Breast epithelium (tissue), 4 donors: ENCODE results near the gene GPBP1L1. TPM values are rescaled to one million over a fixed set of nuclear protein-coding genes. Genes with fewer than 3 reads are reported as not detected.
A peak's percentile ranks its signal among the peaks of the same experiment; 100 is the strongest.

Experiments used
- DNase-seq, 2 donors: peaks; one replicate each; pipeline ENCODE4 v3.0.0-alpha.2; 2019; ENCODE audit warnings: low spot score in 2 of 2
- H3K27ac ChIP-seq, 2 donors: fragments of 200-600 bp; sonication (generic) in 1 of 2; one replicate each; pipeline ENCODE4 v1.5.1; 2016 to 2019; ENCODE audit warnings: mild to moderate bottlenecking in 1 of 2
- H3K27me3 ChIP-seq, 2 donors: fragments of 200-600 bp; sonication (generic) in 1 of 2; one replicate each; pipeline versions ENCODE4 v1.5.1 to v1.6.0; 2017 to 2019; ENCODE audit warnings: control low read depth in 1 of 2, mild to moderate bottlenecking in 1 of 2
- H3K36me3 ChIP-seq: fragments of 200-600 bp; one replicate; pipeline ENCODE4 v1.5.1; 2019
- H3K4me1 ChIP-seq, 2 donors: fragments of 200-600 bp; sonication (generic); one replicate each; pipeline ENCODE4 v1.5.1; 2016 to 2019; ENCODE audit warnings: control low read depth in 1 of 2
- H3K4me3 ChIP-seq, 3 donors: fragments of 200-600 bp; sonication (generic); 1 replicate in 2 of 3; 2 replicates in 1 of 3; pipeline ENCODE4 v1.5.1; 2016 to 2019; ENCODE audit warnings: mild to moderate bottlenecking in 3 of 3, moderate library complexity in 2 of 3
- H3K9me3 ChIP-seq, 2 donors: fragments of 200-600 bp; sonication (generic) in 1 of 2; one replicate each; pipeline ENCODE4 v1.5.1; 2016 to 2019; ENCODE audit warnings: control low read depth in 1 of 2
- POLR2A ChIP-seq: fragments of 450-650 bp; IDR thresholded peaks from one replicate; pipeline ENCODE4 v1.6.1; 2016; ENCODE audit warnings: antibody characterized with exemption, mild to moderate bottlenecking, moderate library complexity
- POLR2AphosphoS5 ChIP-seq, 3 donors: sonication (generic); formaldehyde crosslinking; IDR thresholded peaks; one replicate each; pipeline ENCODE4 v1.6.1; 2017; ENCODE audit warnings: antibody characterized with exemption in 3 of 3
- intact Hi-C: fragments of 100-400 bp; cut with DNase I; formaldehyde crosslinking; loops from one replicate; pipeline ENCODE4 v1.15.1; 2023; ENCODE audit warnings: low total_unique reads
- total RNA-seq, 3 donors: library from RNA; depleted of rRNA; stranded (reverse); fragments of >200 nt; gene quantifications; one replicate each; pipeline ENCODE4 v1.1.0, GENCODE V29; 2016
- TF ChIP-seq, protein P1 (sequence below), 3 donors: fragments of 450-650 bp; IDR thresholded peaks; one replicate each; pipeline ENCODE4 v1.5.1; 2016 to 2017; ENCODE audit warnings: antibody characterized with exemption in 3 of 3, mild to moderate bottlenecking in 3 of 3, moderate library complexity in 3 of 3

The GPBP1L1 gene
- total RNA-seq, 3 donors from 2014 or later = 103 to 195 (median 114) TPM

DNA sequence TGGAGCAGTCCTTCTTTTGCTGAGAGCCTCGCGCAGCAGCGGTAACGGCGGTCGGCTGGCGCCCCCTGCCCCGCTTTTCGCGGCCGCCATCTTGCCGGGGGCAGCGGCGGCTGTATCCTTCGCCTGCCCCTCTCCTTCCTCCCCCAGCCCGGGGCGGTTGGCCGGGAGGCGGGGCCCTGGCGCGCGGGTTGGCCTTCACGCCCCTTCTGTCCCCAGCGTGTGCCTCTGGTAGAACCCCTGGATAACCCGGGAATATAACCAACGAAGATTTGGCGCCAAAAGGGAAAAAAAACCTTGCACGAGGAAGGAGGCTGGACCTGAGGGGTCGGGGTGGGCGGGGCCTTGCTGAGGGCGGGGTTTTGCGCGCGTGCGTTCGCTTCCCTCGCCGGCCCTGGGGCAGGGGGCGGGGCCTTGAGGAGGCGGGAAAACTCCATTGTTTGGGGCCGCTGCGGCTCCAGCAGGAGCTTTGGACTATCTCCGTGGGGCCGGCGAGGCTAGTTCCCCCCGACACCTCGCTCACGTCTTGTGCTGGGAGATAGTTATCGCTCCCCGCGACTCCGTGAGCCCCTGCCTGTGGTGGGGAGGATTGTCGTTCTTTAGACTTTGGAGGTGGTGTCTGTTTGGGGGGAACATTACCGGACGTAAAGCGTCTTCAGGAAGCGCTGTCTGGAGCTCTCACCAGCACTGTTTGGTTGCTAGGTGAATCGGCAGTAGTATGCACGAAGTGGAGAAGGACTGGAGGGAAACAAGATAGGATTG, 101.8 kb downstream of the GPBP1L1 start:
- Histone ChIP-seq H3K4me1 (peaks cover 0 to 7% of the 10 kb centered on the region in 2 donors), H3K4me3 (peak overlapping the region; percentile 93 to 99 (median 98)), H3K27ac (peak overlapping the region; percentile 93 to 96), H3K27me3 (no peaks in the 10 kb centered on the region), H3K36me3 (no peaks in the 10 kb centered on the region), H3K9me3 (no peaks in the 10 kb centered on the region)
- intact Hi-C loops = loop anchor here (10.0 kb wide), 1 partner anchor 100 kb away; the partner anchor contains the start of genes GPBP1L1 and TMEM69
- DNase-seq = peak; percentile 82 to 91
- TF ChIP-seq POLR2A (no peak), POLR2AphosphoS5 (IDR thresholded peaks at IDR 0.05) (peak in 2 of 3 donors; percentile 51 to 76)

GRCh38 chr1:45583666-45584350, 102.5 kb downstream of the GPBP1L1 start, which contains the start of gene NASP:
Gene NASP (plus strand): TSS chr1:45584041. CDS start chr1:45584147, 106 bp downstream.
- Histone ChIP-seq H3K27ac (peak within 1 kb of the TSS; percentile 93 to 96), H3K4me1 (peaks cover 0 to 7% of the 10 kb centered on the region in 2 donors), H3K36me3 (no peaks in the 10 kb centered on the region), H3K27me3 (no peaks in the 10 kb centered on the region), H3K4me3 (peak within 1 kb of the TSS; percentile 93 to 99 (median 98)), H3K9me3 (no peaks in the 10 kb centered on the region)
- TF ChIP-seq, protein P1, sequence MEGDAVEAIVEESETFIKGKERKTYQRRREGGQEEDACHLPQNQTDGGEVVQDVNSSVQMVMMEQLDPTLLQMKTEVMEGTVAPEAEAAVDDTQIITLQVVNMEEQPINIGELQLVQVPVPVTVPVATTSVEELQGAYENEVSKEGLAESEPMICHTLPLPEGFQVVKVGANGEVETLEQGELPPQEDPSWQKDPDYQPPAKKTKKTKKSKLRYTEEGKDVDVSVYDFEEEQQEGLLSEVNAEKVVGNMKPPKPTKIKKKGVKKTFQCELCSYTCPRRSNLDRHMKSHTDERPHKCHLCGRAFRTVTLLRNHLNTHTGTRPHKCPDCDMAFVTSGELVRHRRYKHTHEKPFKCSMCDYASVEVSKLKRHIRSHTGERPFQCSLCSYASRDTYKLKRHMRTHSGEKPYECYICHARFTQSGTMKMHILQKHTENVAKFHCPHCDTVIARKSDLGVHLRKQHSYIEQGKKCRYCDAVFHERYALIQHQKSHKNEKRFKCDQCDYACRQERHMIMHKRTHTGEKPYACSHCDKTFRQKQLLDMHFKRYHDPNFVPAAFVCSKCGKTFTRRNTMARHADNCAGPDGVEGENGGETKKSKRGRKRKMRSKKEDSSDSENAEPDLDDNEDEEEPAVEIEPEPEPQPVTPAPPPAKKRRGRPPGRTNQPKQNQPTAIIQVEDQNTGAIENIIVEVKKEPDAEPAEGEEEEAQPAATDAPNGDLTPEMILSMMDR (IDR thresholded peaks at IDR 0.05) = peak in 2 of 3 donors; percentile 6 to 7
- TF ChIP-seq POLR2AphosphoS5 (IDR thresholded peaks at IDR 0.05) = peak; percentile 65 to 91 (median 83)
- peak; percentile 72 for TF ChIP-seq POLR2A
- intact Hi-C loops = loop anchor here (10.0 kb wide), 1 partner anchor 101 kb away; the partner anchor contains the start of genes GPBP1L1 and TMEM69
- peak; percentile 85 to 88 for DNase-seq

- intact Hi-C loops = loop anchor here (10.0 kb wide), 1 partner anchor 102 kb away; the partner anchor contains the start of genes GPBP1L1 and TMEM69
- TF ChIP-seq POLR2A (no peak), POLR2AphosphoS5 (IDR thresholded peaks at IDR 0.05) (no peak)
- TF ChIP-seq, protein P1 (IDR thresholded peaks at IDR 0.05) = no peak
- Histone ChIP-seq H3K4me1 (peaks cover 0 to 7% of the 10 kb centered on the region in 2 donors), H3K36me3 (no peaks in the 10 kb centered on the region), H3K27ac (peak overlapping the region; percentile 93 to 96), H3K27me3 (no peaks in the 10 kb centered on the region), H3K4me3 (peak overlapping the region; percentile 93 to 99 (median 98)), H3K9me3 (no peaks in the 10 kb centered on the region)
- DNase-seq = peak; percentile 95 to 96
Observed at GRCh38 chr1:45583264-45583665, 103.1 kb downstream of the GPBP1L1 start.

Other genes starting within 250 kb of the GPBP1L1 start
- gene TESK2, start 195.4 kb downstream of the GPBP1L1 start, total RNA-seq = 10 to 100 TPM in 2 of 3 donors, 1 to 10 TPM in 1; 6.2 to 19.2 (median 11.1) TPM
- gene CCDC163, start 186.5 kb downstream of the GPBP1L1 start, total RNA-seq = 1 to 10 TPM in 2 of 3 donors, under 1 TPM in 1; 0.64 to 1.6 (median 1.3) TPM
- gene MMACHC, start 186.2 kb downstream of the GPBP1L1 start, total RNA-seq = 1 to 10 TPM; 2.1 to 5.1 (median 3.6) TPM
- gene PRDX1, start 164.6 kb downstream of the GPBP1L1 start, total RNA-seq = 100 to 1,000 TPM; 178 to 313 (median 308) TPM
- 10 to 100 TPM; 85.5 to 96.0 (median 89.4) TPM for gene AKR1A1, start 135.7 kb downstream of the GPBP1L1 start, total RNA-seq
- gene NASP, start 102.5 kb downstream of the GPBP1L1 start, total RNA-seq = 10 to 100 TPM; 83.4 to 96.7 (median 91.0) TPM
- gene CCDC17, start 62.5 kb downstream of the GPBP1L1 start, total RNA-seq = 1 to 10 TPM; 2.3 to 5.7 (median 4.5) TPM
- gene TMEM69, start 1.6 kb upstream of the GPBP1L1 start, total RNA-seq = 10 to 100 TPM; 20.6 to 39.4 (median 29.1) TPM
- 10 to 100 TPM; 10.5 to 15.4 (median 11.4) TPM for gene IPP, start 64.1 kb upstream of the GPBP1L1 start, total RNA-seq
- 10 to 100 TPM; 28.0 to 34.4 (median 31.6) TPM for gene MAST2, start 117.1 kb upstream of the GPBP1L1 start, total RNA-seq